Body of pancreas (tissue), 4 donors: ENCODE results near the gene CEP83. TPM values are rescaled to one million over a fixed set of nuclear protein-coding genes. Genes with fewer than 3 reads are reported as not detected.

Experiments
- ATAC-seq: fragments of 150-250 bp; one replicate; pipeline ENCODE4 v1.9.1; 2016
- DNase-seq, 4 donors: peaks; one replicate each; pipeline ENCODE4 v3.0.0-alpha.2; 2019
- H3K27ac ChIP-seq, 4 donors: fragments of 200-600 bp; sonication (generic); 1 replicate in 3 of 4; 2 replicates in 1 of 4; pipeline versions ENCODE4 v1.5.1 to v1.6.1; 2016 to 2019; ENCODE audit warnings: mild to moderate bottlenecking in 1 of 4, mixed read lengths in 1 of 4, moderate library complexity in 1 of 4
- H3K27me3 ChIP-seq, 2 donors: fragments of 200-600 bp; sonication (generic); one replicate each; pipeline ENCODE4 v1.6.0; 2016; ENCODE audit warnings: mild to moderate bottlenecking in 1 of 2
- H3K36me3 ChIP-seq, 2 donors: fragments of 200-600 bp; sonication (generic); replicated peaks in 1 of 2; 2 replicates each; pipeline ENCODE4 v1.5.1; 2016; ENCODE audit warnings: low read depth in 2 of 2; ENCODE audit not compliant: insufficient read depth in 1 of 2
- H3K4me1 ChIP-seq: fragments of 200-600 bp; sonication (generic); one replicate; pipeline ENCODE4 v1.6.0; 2016
- H3K4me3 ChIP-seq, 2 donors: fragments of 200-600 bp; sonication (generic); 1 replicate in 1 of 2; 2 replicates in 1 of 2; pipeline ENCODE4 v1.5.1; 2016 to 2019
- H3K9me3 ChIP-seq, 3 donors: fragments of 200-600 bp; sonication (generic); 1 replicate in 2 of 3; 2 replicates in 1 of 3; pipeline ENCODE4 v1.5.1; 2016
- POLR2A ChIP-seq, 3 donors: fragments of 450-650 bp; IDR thresholded peaks; one replicate each; pipeline ENCODE4 v1.6.1; 2016; ENCODE audit warnings: antibody characterized with exemption in 3 of 3, mild to moderate bottlenecking in 2 of 3
- WGBS, 2 donors: methylation state at CpG; one replicate each; pipeline ENCODE4 v1.1.5; 2017; 5-methylcytosine and 5-hydroxymethylcytosine counted together
- intact Hi-C: fragments of 100-400 bp; cut with DNase I; formaldehyde crosslinking; loops from one replicate; pipeline ENCODE4 v1.15.1; 2023
- total RNA-seq, 2 donors: library from RNA; depleted of rRNA; stranded (reverse); fragments of >200 nt; gene quantifications; one replicate each; pipeline ENCODE4 v1.1.0, GENCODE V29; 2016
- TF ChIP-seq, protein P1 (sequence below), 7 experiments: fragments of 450-650 bp in 4 of 7; fragments of 200-600 bp in 3 of 7; sonication (generic) in 3 of 7; IDR thresholded peaks; one replicate each; pipeline ENCODE4 v1.5.1; 2016 to 2019; ENCODE audit warnings: antibody characterized with exemption in 7 of 7

The CEP83 gene
- total RNA-seq, 2 donors from 2014 or later, result 41.8 to 48.1 TPM

DNA sequence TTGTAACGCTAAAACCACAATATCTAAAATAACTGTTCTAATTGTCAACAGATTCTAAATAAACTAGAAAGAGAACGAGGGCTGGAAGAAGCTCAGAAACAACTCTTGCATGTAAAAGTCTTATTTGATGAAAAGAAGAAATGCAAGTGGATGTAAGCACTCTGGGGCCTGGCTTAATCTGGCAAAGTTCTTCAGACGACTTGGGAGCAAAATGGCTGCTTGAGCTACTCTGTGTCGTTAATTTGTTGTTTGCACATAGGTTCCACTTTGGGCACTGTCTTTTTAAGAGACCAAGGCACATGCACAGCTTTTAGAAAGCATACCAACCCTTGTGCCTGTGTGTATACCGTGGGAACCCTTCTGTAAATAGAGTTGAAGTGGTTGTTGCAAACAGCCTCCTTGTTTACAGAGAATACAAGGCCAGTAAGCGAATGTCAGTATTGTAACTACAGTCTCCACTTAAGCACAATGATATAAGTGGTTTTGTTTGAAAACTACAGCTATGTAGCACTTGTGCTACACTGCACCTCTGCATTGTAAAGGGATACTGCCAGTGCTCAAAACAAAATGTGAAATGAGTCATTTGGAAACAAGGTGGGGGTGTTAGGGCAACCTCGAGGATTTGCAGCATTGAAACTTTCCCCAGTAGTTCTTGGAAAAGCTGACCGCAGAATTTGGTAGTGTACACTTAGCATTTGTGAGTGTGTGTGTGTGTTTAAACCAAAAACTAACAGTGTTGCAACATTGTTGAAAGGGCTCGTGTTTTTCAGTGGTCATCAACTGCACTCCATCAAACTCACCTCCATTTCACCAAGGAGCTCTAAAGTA lies 154.3 kb downstream of the CEP83 start:
- TF ChIP-seq POLR2A (IDR thresholded peaks at IDR 0.05), result no peak
- TF ChIP-seq, protein P1, sequence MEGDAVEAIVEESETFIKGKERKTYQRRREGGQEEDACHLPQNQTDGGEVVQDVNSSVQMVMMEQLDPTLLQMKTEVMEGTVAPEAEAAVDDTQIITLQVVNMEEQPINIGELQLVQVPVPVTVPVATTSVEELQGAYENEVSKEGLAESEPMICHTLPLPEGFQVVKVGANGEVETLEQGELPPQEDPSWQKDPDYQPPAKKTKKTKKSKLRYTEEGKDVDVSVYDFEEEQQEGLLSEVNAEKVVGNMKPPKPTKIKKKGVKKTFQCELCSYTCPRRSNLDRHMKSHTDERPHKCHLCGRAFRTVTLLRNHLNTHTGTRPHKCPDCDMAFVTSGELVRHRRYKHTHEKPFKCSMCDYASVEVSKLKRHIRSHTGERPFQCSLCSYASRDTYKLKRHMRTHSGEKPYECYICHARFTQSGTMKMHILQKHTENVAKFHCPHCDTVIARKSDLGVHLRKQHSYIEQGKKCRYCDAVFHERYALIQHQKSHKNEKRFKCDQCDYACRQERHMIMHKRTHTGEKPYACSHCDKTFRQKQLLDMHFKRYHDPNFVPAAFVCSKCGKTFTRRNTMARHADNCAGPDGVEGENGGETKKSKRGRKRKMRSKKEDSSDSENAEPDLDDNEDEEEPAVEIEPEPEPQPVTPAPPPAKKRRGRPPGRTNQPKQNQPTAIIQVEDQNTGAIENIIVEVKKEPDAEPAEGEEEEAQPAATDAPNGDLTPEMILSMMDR (IDR thresholded peaks at IDR 0.05), result no peak
- Histone ChIP-seq H3K36me3 (peaks cover 1 to 3% of the 10 kb centered on the region in 2 donors), H3K4me1 (no peaks in the 10 kb centered on the region), H3K27me3 (no peaks in the 10 kb centered on the region), H3K4me3 (no peak overlapping the region), H3K27ac (no peak overlapping the region), H3K9me3 (no peaks in the 10 kb centered on the region)
- WGBS, 2 donors, result 69 to 73% methylated on average over 9 of the region's 9 CpGs
- DNase-seq, result no peak
- intact Hi-C loops, result no loop called here
- ATAC-seq, result no peak

DNA sequence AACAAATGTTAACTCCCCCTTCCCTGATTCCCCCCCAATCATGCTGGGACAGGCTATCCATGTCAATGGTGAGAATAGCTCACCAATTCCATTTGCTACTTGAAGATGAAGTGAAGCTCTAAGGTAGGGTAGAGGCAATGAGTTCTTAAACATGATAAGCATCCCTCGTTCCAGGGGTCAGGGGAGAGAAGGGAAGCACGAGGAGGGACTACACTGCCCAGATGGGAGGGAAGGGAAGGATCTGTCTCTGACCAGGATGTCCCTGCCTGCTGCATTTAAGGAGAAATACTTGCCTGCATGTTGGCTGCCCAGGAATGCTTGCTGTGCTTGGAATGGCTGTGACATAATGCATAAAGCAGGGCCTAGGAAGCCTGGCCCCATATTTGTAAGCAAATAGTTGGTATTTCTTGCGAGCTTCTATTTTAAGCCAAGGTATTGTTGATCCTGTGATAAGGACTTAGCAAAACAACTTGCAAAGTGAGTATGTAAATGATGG lies 155.1 kb downstream of the CEP83 start:
- intact Hi-C loops, result no loop called here
- DNase-seq, result no peak

DNA sequence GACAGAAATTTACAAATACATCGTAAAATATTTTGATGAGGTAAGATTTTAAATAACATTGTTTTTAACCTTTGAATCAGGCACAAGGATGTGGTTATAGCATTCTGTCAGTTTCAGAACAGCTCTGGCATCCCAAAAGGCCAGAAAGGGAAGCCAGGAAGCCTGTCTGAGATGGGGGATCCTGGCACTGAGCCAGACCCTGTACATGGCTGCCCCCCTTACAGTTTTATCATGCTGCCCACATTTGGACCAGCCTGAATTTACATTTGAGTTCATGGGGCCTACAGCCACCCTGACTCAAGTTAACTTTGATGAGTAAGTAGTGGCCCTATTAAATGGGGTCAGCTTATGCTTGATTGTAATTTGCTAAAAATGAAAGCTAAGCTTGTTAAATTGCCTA lies 155.7 kb downstream of the CEP83 start:
- H3K27me3 ChIP-seq, result no peaks in the 10 kb centered on the region
- intact Hi-C loops, result no loop called here
- no peak overlapping the region for H3K27ac ChIP-seq
- WGBS, 2 donors, result 86 to 93% methylated on average over 1 of the region's 1 CpG
- no peaks in the 10 kb centered on the region for H3K4me1 ChIP-seq
- DNase-seq (no peak), ATAC-seq (no peak)
- peaks cover 0 to 1% of the 10 kb centered on the region in 2 donors for H3K36me3 ChIP-seq
- no peak overlapping the region for H3K4me3 ChIP-seq
- no peaks in the 10 kb centered on the region for H3K9me3 ChIP-seq
- TF ChIP-seq, protein P1 (IDR thresholded peaks at IDR 0.05), result no peak

More for the DNA sequence above, 155.1 kb downstream of the CEP83 start:
- no peak for ATAC-seq
- Histone ChIP-seq H3K9me3 (no peaks in the 10 kb centered on the region), H3K4me3 (no peak overlapping the region), H3K4me1 (no peaks in the 10 kb centered on the region), H3K36me3 (peaks cover 0 to 1% of the 10 kb centered on the region in 2 donors), H3K27ac (no peak overlapping the region), H3K27me3 (no peaks in the 10 kb centered on the region)
- 87 to 92% methylated on average over 3 of the region's 3 CpGs for WGBS, 2 donors
- TF ChIP-seq POLR2A (IDR thresholded peaks at IDR 0.05), result no peak
- TF ChIP-seq, protein P1 (IDR thresholded peaks at IDR 0.05), result no peak

DNA sequence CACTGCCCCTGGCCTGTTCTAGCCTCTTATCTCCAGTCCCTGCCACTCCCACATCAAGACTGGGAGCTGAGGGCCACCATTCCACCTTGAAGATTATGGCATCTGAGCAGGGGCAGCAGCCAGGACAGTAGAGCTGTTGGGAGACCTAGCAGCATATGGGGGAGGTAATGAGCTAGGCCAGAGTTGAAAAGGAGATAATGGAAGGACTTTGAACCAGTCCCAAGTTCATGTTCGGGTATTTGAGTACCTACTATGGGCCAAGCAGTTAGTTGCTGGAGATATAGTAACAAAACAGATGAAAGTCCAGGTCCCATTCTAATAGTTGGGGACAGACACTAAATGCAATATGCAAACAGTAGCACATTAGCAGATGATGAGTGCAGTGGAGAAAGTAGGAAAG lies 159.8 kb downstream of the CEP83 start:
- Histone ChIP-seq H3K27me3 (no peaks in the 10 kb centered on the region), H3K9me3 (no peaks in the 10 kb centered on the region), H3K36me3 (no peaks in the 10 kb centered on the region), H3K4me3 (no peak overlapping the region), H3K27ac (no peak overlapping the region), H3K4me1 (no peaks in the 10 kb centered on the region)
- ATAC-seq, result no peak
- WGBS, 2 donors, result 70 to 80% methylated on average over 1 of the region's 1 CpG
- intact Hi-C loops, result no loop called here
- DNase-seq, result no peak
- no peak for TF ChIP-seq POLR2A (IDR thresholded peaks at IDR 0.05)
- TF ChIP-seq, protein P1 (IDR thresholded peaks at IDR 0.05), result no peak
